C4-2B (cell line): ENCODE results near the gene THSD7B.

Experiments used
- H3K27ac ChIP-seq: fragments of 450-650 bp; 2 replicates; pipeline ENCODE4 v1.5.1; 2017
- CTCF ChIP-seq: fragments of 450-650 bp; conservative IDR thresholded peaks from 2 replicates; pipeline ENCODE4 v1.5.1; 2017; ENCODE audit warnings: mild to moderate bottlenecking
- ZFX ChIP-seq: fragments of 450-650 bp; IDR thresholded peaks from 2 replicates; pipeline ENCODE4 v1.6.1; 2017

Gene THSD7B

GRCh38 chr2:137133225-137133624 is 367.9 kb downstream of the THSD7B start:
- no peak overlapping the region for H3K27ac ChIP-seq
- TF ChIP-seq ZFX (no peak), CTCF (no peak)

GRCh38 chr2:137138263-137138662 is 372.9 kb downstream of the THSD7B start:
- no peak for TF ChIP-seq CTCF
- no peak for TF ChIP-seq ZFX
- H3K27ac ChIP-seq: no peak overlapping the region

- no peak for TF ChIP-seq CTCF
- no peak for TF ChIP-seq ZFX
These were observed 386.4 kb downstream of the THSD7B start for GRCh38 chr2:137151731-137152130.

GRCh38 chr2:137154946-137155345 is 389.6 kb downstream of the THSD7B start:
- TF ChIP-seq ZFX (no peak), CTCF (no peak)

More at GRCh38 chr2:137151731-137152130, 386.4 kb downstream of the THSD7B start:
- no peak overlapping the region for H3K27ac ChIP-seq

GRCh38 chr2:137155356-137156104 is 390.2 kb downstream of the THSD7B start:
- TF ChIP-seq ZFX: no peak
- no peak for TF ChIP-seq CTCF

More at GRCh38 chr2:137154946-137155345, 389.6 kb downstream of the THSD7B start:
- no peak overlapping the region for H3K27ac ChIP-seq

GRCh38 chr2:137156221-137156844 is 391.0 kb downstream of the THSD7B start:
- no peak for TF ChIP-seq ZFX
- no peak for TF ChIP-seq CTCF
- no peak overlapping the region for H3K27ac ChIP-seq

More at GRCh38 chr2:137155356-137156104, 390.2 kb downstream of the THSD7B start:
- H3K27ac ChIP-seq: no peak overlapping the region

GRCh38 chr2:137157851-137158250 is 392.5 kb downstream of the THSD7B start:
- H3K27ac ChIP-seq: no peak overlapping the region
- TF ChIP-seq CTCF (no peak), ZFX (no peak)
